Astrocyte (in vitro differentiated cells and primary cell): ENCODE data around the gene RALGDS. TPM values are rescaled to one million over a fixed set of nuclear protein-coding genes. Genes with fewer than 3 reads are reported as not detected.

Source experiments
- DNase-seq: peaks from one replicate; pipeline ENCODE4 v3.0.0-alpha.2; 2010; ENCODE audit warnings: low read depth
- FAIRE-seq: peaks from 2 replicates; lab custom pipeline; 2011; peaks lifted over from hg19 to GRCh38; lab: Jason Lieb, UNC
- H2AFZ ChIP-seq: 2 replicates; pipeline ENCODE4 v1.6.0; 2012; ENCODE audit warnings: low read depth, low read length, inconsistent platforms
- H3K27ac ChIP-seq: 2 replicates; pipeline ENCODE4 v1.5.1; 2011; ENCODE audit warnings: low read depth, low read length, inconsistent platforms
- H3K27me3 ChIP-seq: 2 replicates; pipeline ENCODE4 v1.6.0; 2011; ENCODE audit warnings: low read length, inconsistent platforms; ENCODE audit not compliant: insufficient read depth
- H3K36me3 ChIP-seq: 2 replicates; pipeline ENCODE4 v1.5.1; 2011; ENCODE audit warnings: low read length, inconsistent platforms; ENCODE audit not compliant: insufficient read depth
- H3K4me1 ChIP-seq: 2 replicates; pipeline ENCODE4 v1.5.1; 2011; ENCODE audit warnings: low read length, inconsistent platforms; ENCODE audit not compliant: insufficient read depth
- H3K4me2 ChIP-seq: 2 replicates; pipeline ENCODE4 v1.6.0; 2012; ENCODE audit warnings: low read length, inconsistent platforms
- H3K4me3 ChIP-seq: 2 replicates; pipeline ENCODE4 v1.5.1; 2011; ENCODE audit warnings: low read depth, mild to moderate bottlenecking, low read length, inconsistent platforms; ENCODE audit not compliant: insufficient read depth
- H3K79me2 ChIP-seq: 2 replicates; pipeline ENCODE4 v1.6.0; 2012; ENCODE audit warnings: mild to moderate bottlenecking, low read length, inconsistent platforms; ENCODE audit not compliant: insufficient read depth
- H3K9ac ChIP-seq: 2 replicates; pipeline ENCODE4 v1.6.0; 2012; ENCODE audit warnings: mild to moderate bottlenecking, low read length, inconsistent platforms
- H3K9me3 ChIP-seq: 2 replicates; pipeline ENCODE4 v1.5.1; 2012; ENCODE audit warnings: low read depth, mild to moderate bottlenecking, low read length, inconsistent platforms; ENCODE audit not compliant: insufficient read depth
- H4K20me1 ChIP-seq: 2 replicates; pipeline ENCODE4 v1.6.0; 2012; ENCODE audit warnings: low read length, inconsistent platforms; ENCODE audit not compliant: insufficient read depth
- H3K27ac Mint-ChIP-seq: one replicate; pipeline ENCODE4 v1.8.0; 2021; ENCODE audit warnings: mild to moderate bottlenecking, mixed read lengths; ENCODE audit not compliant: unreplicated experiment
- H3K27me3 Mint-ChIP-seq: one replicate; pipeline ENCODE4 v1.8.0; 2021; ENCODE audit warnings: low read depth, mixed read lengths; ENCODE audit not compliant: unreplicated experiment
- H3K36me3 Mint-ChIP-seq: one replicate; pipeline ENCODE4 v1.8.0; 2021; ENCODE audit warnings: low read depth, mixed read lengths; ENCODE audit not compliant: unreplicated experiment
- H3K4me1 Mint-ChIP-seq: one replicate; pipeline ENCODE4 v1.8.0; 2021; ENCODE audit warnings: low read depth, mixed read lengths; ENCODE audit not compliant: unreplicated experiment
- H3K4me3 Mint-ChIP-seq: one replicate; pipeline ENCODE4 v1.8.0; 2021; ENCODE audit warnings: mild to moderate bottlenecking, moderate library complexity, mixed read lengths; ENCODE audit not compliant: unreplicated experiment
- H3K9me3 Mint-ChIP-seq: one replicate; pipeline ENCODE4 v1.8.0; 2021; ENCODE audit warnings: mild to moderate bottlenecking, mixed read lengths; ENCODE audit not compliant: unreplicated experiment
- CTCF ChIP-seq: IDR thresholded peaks from 2 replicates; pipeline ENCODE4 v1.5.1; 2011; ENCODE audit warnings: low read depth, mild to moderate bottlenecking, inconsistent platforms, low read length, moderate library complexity; ENCODE audit not compliant: insufficient read depth
- EZH2 ChIP-seq: IDR thresholded peaks from 2 replicates; pipeline ENCODE4 v1.6.1; 2012; ENCODE audit warnings: mild to moderate bottlenecking, low read length, inconsistent platforms; ENCODE audit not compliant: insufficient read depth
- total RNA-seq: library from RNA; stranded (reverse); gene quantifications from 2 replicates; pipeline ENCODE4 v1.2.1, GENCODE V29; 2021

The RALGDS gene
- total RNA-seq, 1 donor from 2014 or later = 46.6 TPM

GRCh38 chr9:133143639-133144141 lies 22.6 kb upstream of the RALGDS start:
- H3K4me1 ChIP-seq = peaks cover 23% of the 10 kb centered on the region
- peaks cover 85% of the 10 kb centered on the region for H4K20me1 ChIP-seq
- peak overlapping the region; percentile 83 for H3K4me2 ChIP-seq
- no peaks in the 10 kb centered on the region for H3K9me3 Mint-ChIP-seq
- no peak overlapping the region for H3K27ac Mint-ChIP-seq
- H3K27me3 ChIP-seq = no peaks in the 10 kb centered on the region
- peak overlapping the region; percentile 35 for H3K4me3 ChIP-seq
- H3K9me3 ChIP-seq = no peaks in the 10 kb centered on the region
- DNase-seq (no peak), FAIRE-seq (no peak)
- no peak for TF ChIP-seq CTCF
- TF ChIP-seq EZH2 = no peak
- H3K9ac ChIP-seq = peak overlapping the region; percentile 51
- H3K27ac ChIP-seq = no peak overlapping the region
- no peaks in the 10 kb centered on the region for H3K27me3 Mint-ChIP-seq
- peaks cover 21% of the 10 kb centered on the region for H3K4me1 Mint-ChIP-seq
- peak overlapping the region; percentile 79 for H3K4me3 Mint-ChIP-seq
- H3K36me3 ChIP-seq = no peaks in the 10 kb centered on the region
- H3K79me2 ChIP-seq = peaks cover 60% of the 10 kb centered on the region
- no peak overlapping the region for H2AFZ ChIP-seq
- peaks cover 4% of the 10 kb centered on the region for H3K36me3 Mint-ChIP-seq

GRCh38 chr9:133142684-133143622 lies 21.9 kb upstream of the RALGDS start:
- Histone ChIP-seq H3K27ac (no peak overlapping the region), H3K36me3 (no peaks in the 10 kb centered on the region), H2AFZ (no peak overlapping the region), H3K4me3 (no peak overlapping the region), H4K20me1 (peaks cover 90% of the 10 kb centered on the region), H3K27me3 (no peaks in the 10 kb centered on the region), H3K9me3 (no peaks in the 10 kb centered on the region), H3K79me2 (peaks cover 60% of the 10 kb centered on the region), H3K4me2 (no peak overlapping the region), H3K9ac (no peak overlapping the region), H3K4me1 (peaks cover 16% of the 10 kb centered on the region)
- Mint-ChIP-seq H3K9me3 (no peaks in the 10 kb centered on the region), H3K27me3 (no peaks in the 10 kb centered on the region), H3K4me1 (peaks cover 21% of the 10 kb centered on the region), H3K36me3 (peaks cover 4% of the 10 kb centered on the region), H3K4me3 (no peak overlapping the region), H3K27ac (no peak overlapping the region)
- no peak for DNase-seq
- no peak for FAIRE-seq
- TF ChIP-seq EZH2 = no peak
- TF ChIP-seq CTCF = no peak
